Stimulated activated naive CD8-positive, alpha-beta T cell treated with anti-CD3 and anti-CD28 coated beads, Interleukin-15, Interleukin-2, amounts not matched to agents 100 U/mL and 50 U/mL, for 24 hours (primary cell): ENCODE data around the gene FYCO1.

Experiments used
- ATAC-seq: fragments of 150-1000 bp; cut with Tn5 transposase; one replicate; pipeline ENCODE4 v1.10.0; 2021
- DNase-seq: peaks from one replicate; pipeline ENCODE4 v3.0.0; 2021

The FYCO1 gene

DNA sequence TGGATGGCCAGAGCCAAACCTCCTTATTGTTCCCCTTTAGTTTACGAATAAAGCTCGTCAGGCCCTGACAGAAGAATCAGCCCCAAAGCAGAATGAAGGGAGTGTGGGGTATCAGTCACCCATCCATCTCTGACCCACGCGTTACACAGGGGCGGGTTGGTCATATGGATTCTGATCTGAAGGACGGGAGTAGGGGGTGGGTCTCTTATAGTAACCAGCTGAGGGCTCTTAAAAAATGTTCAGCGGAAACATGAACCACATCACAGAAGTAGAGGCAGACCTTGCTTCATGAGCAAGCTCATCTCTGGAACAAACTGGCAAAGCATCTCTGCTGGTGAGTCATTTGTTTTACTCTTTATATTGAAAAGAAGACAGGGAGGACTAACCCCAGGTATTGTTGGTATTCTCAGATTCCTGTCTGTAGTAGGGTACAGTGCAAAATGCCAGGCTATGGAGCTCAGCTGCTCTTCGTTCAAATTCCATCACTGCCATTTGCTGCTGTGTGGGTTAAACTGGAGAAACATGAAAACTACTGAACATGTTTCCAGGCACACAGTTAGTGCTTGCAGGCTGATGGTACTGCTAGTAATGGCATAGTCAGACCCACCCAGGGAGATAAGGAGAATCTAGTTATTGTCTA is 52.3 kb downstream of the FYCO1 start, which contains the start of gene CXCR6:
TSS of gene CXCR6 (plus strand) at position 258 of the 640 bp plus-strand sequence. CDS start 3,018 bp downstream, outside the sequence.
- DNase-seq: peak; percentile 41

DNA sequence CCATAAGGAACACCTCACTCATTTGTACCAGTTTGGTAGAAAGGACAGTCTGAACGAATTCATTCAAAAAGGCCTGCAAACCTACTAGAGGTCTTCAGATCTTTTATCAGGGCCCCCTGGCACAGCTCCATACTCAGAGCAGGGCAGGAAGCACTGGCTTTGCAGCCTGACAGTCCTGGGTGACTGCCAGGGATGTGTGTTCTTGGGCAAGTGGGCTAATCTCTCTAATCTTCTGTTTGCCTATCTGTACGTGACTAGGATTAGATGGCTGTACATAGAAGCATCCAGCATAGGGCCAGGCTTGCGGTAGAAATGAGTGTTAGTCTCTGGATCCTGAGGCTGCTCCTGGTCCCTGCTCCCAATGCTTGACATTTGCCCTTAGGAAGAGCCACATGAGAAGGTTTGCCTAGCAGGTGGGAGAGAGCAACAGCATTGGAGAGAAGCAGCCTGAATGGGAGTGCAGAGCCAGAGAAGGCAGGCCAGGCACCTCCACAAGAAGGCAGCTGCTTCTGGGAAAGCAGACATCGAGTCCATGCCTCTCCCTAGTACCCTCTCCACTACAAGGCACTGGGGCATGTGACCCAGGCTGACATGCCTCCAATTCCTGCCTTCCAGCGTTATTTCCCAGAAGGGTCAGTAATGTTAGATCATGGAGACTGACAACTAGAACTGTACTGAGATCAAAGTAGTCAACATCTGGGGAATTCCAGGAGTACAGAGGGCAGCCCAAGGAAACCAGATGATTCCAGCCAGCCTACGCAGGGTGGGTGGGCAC is 53.4 kb downstream of the FYCO1 start:
- no peak for DNase-seq
- ATAC-seq: no peak

More for the DNA sequence above, 52.3 kb downstream of the FYCO1 start, which contains the start of gene CXCR6:
- peak; percentile 87 for ATAC-seq

DNA sequence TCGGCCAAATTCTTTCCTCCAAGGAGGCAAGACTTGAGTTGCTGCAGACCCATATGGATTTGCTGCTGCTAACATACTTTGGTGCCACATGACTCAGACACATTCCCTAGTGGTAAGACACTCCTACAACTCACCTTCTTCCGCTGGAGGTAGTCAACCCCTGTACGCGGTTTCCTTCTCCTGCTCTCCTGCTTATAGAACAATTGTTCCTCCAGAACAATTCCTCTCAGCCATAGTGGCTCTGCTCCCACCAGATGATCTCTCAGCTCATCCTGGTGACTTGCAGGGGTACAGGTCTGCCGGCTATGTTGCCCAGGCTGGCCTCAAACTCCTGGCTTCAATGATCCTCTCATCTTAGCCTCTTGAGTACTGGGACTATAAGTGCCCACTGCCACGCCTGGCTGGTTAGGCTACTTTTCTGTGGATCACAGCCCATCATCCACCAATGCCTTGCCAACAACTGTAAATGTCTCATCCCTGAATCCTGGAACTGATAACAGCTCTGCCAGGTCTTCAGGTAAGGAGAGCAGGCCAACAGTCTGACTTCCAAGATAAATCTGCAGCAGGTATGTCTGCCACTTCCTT is 54.8 kb downstream of the FYCO1 start:
- ATAC-seq (no peak), DNase-seq (no peak)

DNA sequence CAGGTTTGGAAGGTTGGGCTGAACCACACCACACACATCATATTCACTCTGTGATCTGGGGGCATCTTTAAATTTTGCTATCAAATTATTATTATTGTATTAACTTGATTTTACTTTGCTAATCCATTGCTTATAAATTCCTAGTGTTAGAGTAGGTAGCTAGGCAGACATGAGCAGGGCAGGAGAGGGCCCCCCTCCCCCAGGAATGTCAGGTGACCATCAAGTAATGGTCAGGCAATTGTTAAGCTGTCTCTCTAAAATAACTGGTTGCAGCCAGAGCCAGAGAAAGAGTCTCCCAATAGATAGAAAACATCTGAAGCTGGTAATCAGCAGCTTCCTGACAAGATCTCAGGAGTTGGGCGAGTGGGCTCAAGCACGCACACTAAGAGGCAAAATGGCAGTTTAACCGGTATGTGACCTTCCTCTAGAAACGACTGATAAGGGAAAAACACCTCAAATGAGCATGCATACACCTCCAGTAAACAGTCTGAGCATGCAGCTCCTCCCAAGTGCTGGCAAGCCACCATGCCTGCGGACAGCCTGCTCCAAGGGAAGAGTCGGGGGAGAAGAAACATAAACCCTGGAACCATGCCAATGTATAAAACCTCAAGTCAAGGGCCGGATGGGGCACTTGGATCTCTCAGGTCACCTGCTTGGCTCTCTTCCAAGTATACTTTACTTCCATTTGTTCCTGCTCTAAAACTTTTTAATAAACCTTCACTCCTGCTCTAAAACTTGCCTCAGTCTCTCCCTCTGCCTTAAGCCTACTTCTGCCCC is 55.4 kb downstream of the FYCO1 start:
- DNase-seq (no peak), ATAC-seq (no peak)

DNA sequence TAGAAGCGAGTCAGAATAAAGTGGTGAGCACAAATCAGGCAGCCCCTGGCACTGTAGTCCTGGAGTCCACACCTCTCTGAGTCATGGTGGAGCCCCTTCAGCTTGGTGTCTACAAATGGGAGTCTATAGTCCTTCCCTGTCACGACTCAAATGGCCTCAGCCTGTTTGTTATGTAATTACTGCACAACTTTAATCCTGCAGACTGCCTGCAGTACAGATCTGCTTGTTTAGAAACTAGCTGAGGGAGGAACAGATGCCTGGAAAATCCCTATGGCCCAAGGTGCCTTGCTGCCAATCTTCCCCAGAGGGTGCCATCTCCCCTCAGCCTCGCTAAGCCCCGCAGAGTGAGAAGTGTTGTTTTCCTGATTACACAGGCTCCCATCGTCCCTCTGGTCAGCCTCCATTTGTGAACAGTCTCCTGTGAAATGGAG is 56.3 kb downstream of the FYCO1 start:
- no peak for DNase-seq
- peak; percentile 55 for ATAC-seq

DNA sequence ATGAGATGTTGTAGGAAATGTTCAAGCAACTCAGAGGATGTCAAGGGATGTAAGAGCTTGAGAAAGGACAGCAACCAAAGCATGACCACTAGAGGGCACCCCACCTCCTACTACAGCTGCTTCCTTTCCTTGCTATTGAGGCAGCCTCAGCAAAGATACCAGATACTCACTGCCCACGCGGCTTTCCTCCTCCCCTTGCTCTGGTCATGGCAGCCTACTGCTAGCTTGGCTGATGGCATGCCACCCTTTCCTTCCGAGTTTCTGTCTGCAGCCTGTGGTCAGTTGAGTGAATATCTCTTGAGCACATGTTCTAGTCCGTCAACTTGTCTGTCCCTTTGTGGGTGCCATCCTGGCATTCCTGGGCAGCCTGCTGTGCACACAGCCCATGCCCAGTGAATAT is 56.8 kb downstream of the FYCO1 start:
- ATAC-seq (peak; percentile 65), DNase-seq (peak; percentile 85)

DNA sequence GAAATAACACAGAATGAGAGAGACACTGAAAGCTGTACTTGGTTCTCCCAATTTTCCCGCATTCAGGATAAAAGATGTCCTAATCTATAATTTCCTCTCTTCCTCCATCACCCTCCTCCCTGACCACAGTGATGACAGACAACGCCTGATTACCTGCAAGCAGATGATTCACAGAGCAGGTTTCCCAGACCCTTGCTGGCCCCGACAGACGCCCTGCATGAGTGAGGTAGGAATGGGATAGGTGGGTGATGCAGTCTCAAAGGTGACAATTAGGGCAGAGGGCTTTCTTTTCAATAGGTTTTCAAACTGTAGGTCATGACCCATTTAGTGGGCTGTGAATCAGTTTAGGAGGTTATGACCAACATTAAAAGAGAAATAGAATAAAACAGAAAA is 57.6 kb downstream of the FYCO1 start:
- DNase-seq (no peak), ATAC-seq (no peak)

DNA sequence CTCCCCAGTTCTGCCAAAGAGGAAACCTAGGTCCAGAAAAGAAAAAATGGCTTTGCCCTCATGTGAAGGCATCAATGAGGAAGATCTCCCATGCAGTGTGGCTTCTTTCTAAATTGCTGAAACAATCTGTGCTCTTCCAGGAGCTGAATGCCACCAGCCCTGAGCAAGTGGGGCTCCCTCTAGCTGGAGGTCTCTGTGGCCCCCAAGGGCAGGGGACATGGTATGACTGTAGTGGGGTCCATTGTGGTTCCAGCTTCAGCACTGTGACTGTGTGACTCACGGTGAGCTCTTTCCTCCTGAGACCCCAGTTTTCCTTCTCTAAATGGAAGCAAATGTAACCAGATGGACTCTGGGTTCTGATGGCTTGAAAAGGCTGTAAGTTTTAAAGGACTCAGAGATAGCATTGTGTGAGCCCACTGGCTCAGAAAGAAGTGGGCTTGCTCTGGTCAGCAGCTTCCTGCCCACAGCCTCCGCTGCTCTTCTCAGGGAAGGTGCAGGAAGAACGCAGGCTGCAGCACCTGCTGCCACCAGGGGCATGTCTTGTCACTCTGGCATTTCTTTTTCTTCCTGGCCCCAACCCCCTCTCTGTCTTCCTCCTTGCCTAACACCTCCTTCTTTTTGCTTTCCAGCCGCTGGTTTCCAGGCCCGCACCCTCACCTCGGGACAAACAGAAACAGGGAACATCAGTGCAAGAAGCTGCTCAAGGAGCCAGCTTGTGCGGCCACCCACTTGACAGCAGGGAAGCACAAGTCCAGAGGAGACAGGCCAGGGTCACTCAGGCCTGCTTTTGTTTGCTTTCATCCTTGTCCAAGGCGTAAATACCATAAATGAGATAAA is 58.2 kb downstream of the FYCO1 start:
- DNase-seq: no peak
- ATAC-seq: no peak

DNA sequence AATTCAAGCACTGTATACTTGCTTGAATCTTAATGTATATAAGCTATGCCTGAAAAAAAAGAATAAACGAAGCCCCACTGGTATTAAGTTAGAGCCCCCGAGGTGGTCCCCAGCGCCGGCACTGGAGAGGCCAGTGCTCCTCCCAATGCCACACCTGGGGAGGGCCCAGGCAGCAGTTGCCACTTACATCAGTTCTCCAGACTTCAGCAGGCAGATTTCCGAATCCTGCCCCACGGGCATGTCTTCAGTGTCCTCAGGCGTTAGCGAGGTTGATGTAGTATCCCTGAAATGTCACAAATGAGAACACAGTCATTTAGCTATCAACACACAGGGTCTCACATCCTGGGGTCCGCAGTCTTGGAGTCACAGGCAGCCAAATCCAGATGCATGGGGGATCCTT is 59.4 kb downstream of the FYCO1 start:
- no peak for ATAC-seq
- no peak for DNase-seq

DNA sequence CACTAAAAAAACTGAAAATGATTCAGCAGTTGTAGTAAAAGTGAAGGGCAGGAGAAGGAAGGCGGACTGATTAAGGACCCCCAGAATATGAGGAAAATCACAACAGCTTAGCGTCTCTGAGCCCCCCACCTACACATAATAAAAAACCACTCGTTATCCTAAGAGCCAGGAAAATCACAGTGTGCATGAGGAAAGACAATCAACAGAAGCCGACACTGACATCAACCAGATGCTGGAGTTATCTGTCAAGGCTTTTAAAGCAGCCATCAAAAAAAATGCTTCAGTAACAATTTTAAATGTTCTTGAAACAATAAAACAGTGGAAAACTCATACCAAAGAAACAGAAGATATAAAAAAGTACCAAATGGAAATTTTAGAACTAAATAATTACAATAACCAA is 62.0 kb downstream of the FYCO1 start:
- ATAC-seq (no peak), DNase-seq (no peak)

DNA sequence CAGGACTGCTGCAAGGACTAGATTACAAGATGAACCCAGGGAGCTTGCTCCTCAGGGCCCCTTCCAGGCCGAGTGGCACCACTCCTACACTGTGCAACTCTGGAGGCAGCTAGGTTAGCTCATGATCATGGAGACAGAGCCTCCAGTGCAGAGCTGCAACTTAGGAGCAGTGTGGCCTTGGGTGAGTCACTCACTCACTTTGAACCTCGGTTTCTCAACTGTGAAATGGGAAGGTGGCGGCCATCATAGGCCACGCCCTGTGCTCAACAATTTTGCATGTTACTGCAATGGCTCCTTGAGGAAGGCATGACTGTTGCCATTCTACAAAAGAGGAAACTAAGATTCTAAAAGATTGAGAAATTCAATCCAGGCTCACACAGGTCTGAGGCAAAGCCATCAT is 63.5 kb downstream of the FYCO1 start:
- ATAC-seq (no peak), DNase-seq (no peak)

DNA sequence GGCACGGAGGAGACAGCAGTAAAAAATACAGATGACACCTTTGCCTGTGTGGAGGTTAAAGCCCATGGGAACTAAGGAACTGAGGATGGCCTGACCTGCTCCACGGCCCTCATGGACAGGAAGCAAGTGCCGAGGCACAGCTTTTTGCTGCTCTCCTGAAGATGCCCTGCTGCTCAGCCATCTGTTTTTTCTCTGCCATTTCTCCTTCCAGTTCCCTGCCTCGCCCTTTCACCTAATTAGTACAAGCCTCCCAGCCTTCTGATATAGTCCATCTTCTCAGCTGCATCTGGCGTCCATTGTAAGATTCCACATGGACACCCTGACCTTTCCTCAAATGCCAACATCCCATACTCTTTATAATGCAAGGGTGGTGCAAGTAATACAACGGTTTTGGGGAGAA is 64.1 kb downstream of the FYCO1 start:
- ATAC-seq (no peak), DNase-seq (no peak)

DNA sequence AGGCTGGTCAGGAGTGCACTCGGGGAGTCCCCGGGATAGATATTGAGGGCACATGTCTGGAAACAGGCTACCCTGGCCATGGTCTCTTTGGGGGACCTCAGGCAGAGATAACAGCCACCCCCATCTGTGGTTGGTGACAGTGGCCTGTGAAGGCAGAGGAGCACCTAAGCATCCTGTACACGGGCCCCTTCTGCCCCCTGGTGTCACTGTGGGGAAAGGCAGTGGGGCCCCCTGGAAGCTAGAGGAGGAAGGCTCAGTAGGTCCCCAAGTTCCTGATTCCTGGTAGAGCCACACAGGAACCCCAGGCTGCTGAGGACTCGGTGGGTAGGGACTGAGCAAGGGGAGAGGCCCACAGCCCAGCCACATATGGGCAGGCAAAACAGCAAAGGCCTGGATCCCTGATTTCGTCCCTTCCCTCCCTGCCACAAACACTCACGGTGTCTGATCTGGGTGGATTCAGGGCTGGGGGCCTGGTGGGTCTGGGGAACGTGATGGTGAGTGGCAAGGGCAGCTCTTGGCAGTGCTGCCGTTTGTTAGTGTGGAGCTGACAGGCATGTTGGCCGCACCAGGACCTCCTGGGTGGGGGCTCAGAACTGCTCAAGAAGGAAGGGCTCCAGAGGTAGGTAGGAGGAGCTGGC is 66.5 kb downstream of the FYCO1 start:
- peak; percentile 87 for ATAC-seq
- peak; percentile 76 for DNase-seq

DNA sequence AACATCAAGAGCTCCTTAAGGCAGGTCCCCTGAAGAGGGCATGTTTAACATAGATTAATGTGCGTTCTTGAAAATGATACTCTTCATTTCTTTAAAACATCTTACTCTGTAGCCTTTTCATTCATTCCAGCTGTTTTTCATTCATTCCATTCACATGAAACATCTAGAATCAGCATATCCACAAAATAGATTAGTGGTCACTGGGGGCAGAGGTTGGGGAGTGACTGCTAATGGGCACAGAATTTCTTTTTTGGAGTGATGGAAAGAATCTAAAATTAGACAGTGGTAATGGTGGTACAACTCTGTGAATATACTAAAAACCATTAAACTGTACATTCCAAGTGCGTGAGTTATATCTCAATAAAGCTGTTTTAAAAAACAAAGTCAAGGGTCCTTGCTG is 67.7 kb downstream of the FYCO1 start:
- DNase-seq (no peak), ATAC-seq (no peak)

DNA sequence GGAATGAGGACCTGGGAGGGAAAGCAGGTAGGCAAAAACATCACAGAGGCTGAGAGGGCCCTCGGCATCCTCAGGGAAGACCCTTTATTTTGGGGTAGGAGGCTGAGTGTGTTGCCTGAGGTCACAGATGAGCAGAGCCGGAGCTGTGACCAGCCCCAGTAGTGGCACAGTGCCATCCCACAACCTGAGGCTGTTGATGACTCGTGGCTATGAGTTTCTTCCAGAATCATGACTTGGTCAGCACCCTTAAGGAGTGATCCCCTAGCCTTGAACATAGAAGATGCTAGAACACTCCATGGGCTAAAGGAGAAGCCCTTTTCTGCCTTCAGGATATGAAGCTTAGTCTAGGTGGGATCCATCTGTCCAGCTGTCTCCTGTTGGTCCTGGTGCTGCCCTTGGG is 71.9 kb downstream of the FYCO1 start:
- no peak for DNase-seq
- ATAC-seq: peak; percentile 50

DNA sequence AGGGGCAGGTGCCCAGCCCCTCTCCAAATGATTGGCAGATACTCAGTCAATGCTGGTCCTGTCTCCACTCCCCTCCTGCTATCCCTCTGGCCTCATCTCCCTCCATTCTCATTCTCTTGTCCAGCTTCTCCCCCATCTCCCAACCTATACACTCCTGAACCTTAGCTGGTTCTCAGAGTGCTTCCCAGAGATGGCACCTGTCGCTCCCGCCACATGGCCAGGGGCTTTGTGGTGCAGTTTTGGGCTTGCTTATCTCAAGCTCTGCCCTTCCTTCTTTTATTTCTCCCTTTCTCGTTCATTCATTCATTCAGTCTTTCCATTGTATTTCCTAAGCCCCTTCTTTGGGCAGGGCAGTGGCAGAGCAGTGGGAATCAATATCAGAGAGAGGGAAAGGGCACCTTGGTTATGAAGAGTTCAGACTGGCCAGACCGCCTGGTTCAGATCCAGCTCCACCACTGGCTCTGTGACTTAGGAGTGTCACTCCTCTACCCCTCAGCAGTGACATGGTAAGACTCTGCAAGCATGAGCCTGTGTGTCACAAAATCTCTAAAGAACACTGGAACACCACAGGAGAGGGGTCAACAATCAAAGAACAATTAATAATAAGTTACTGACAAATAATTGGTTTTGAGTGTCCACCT is 72.6 kb downstream of the FYCO1 start:
- DNase-seq: no peak
- no peak for ATAC-seq

DNA sequence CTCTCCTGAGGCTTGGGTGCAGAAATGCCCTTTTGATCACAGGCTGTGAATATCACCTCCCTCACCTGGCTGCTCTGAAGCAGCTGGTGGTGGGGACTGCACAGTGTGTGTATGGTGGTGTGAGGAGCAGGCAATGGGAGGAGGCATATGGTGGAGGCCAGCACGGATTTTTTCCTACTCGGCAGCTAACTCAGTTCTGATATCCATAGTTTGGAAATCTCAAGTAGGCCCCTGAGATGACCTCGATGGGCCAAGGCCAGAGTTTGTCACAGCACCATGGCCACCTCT is 73.6 kb downstream of the FYCO1 start:
- DNase-seq: no peak
- no peak for ATAC-seq

DNA sequence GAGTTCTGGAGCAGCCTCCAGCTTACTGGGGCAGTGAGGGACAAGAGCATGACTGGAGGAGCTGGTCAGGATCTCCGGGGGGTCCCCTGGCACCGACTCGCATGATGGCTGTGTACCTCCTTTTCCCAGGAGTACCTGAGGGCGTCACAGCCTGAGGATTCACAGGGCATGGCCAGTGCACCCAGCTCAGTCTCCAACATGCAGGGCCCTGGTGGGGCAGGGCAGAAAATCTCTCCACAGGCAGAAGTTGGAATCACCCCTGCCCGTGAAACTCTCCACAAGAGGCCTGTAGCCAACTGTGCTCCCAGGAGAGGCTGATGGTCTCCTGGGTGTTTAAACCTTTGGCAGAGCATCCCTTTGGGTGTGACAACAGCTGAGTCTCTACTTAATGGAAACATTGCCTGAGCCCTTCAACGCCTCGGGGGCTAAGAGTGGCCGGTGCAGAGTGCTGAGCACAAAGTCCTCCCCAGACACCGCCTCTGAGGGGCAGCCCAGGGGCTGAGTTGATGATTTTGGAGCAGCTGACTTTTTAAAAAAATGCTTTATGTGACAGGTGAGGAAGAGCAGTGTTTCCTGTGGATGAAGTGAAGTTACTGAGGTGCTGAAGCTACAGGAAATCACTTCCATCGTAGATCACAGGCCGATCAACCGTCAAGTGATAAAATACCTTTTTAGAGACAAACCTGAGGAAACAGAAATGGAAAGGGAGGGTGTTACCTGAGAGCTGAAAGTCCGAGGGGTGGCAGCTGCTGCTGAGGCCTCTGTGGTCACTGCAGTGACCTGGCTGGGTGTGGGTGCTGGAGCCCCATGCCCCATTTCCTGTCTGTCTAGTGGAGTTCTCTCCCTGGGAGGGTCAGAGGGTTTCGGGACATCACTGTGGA is 74.2 kb downstream of the FYCO1 start:
- DNase-seq (no peak), ATAC-seq (no peak)

DNA sequence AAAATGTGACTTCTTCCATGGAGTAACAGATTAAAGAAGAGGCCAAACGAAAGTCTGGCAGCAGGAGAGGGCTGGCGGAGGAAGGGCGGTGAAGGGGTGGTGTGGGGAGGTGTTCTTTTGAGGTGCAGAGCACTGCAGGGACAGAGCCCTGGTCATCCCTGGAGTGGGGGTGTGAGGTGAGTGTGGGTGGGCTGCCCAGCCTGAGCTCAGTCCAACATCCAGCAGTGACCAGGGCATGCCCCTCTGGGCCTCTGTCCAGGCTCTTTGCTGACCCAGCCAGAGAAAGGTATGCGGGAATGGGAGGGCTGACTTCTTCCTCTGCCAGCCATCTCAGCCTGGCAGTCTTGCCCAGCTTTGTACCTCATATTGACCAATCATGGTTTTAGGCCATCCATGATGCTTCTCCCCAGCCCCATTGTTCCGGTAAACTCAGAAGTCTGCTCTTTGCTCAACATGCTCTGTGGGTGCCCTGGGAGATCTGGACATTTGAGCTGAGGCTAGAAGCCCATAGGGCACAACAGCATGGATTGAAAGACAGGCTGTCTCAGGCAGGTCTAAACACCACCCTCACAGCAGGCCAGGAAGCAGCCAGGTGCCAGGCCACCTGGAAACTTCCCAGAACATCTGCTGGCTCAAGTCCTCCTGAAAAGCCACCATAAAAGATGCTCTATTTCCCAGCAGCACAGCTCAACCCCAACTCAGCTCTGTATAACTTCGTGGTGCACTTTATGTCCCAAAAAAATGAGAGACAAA is 78.3 kb downstream of the FYCO1 start:
- ATAC-seq (no peak), DNase-seq (no peak)
